ENCODE measurements around the gene CHERP.
"Not testable (repeated sequence)": the region's sequence is repeated elsewhere in the genome, so short reads cannot be mapped to it uniquely, and the experiment has no call there.

The CHERP gene

GRCh38 chr19:16576690-16577530 lies 34.7 kb upstream of the CHERP start:
- DNase-seq: no peak

DNA sequence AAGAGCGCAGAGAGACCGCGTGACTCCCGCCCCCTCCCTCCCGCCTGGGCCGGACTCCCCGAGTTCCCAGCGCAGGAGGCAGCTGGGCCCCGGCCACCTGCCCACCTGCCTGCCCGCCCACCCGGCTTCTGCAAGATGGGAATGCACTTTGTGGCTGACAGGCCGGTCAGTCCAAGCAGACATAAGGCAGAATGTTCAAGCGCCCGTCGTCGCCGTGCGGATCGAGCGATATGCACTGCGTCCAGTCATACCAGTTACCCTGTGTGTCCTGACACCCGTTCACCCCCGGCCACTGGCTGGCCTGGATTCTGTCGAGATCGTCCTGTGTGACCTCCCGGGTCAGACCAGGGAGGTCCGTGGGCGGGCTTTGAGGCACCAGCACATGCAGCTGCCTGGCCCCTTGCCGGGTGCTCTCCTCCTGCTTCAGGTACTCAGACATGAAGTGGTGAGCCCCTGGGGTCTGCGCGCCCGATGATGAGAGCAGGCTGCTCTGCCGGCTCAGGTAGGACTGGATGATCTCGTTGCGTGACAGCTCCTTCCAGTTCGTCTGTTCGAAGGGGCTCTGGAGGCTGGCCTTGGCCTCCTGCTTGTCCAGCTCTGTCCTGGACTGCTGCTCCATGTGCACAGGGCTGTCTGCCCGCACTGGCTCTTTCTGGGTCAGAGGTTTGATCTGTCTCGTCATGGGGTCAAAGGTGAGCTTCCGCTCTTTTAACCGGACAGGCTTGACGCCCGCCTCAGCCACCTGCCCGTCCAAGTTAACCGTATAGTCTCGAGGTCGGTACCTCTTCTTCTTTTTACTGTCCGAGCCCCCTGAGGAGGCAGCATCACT lies 33.8 kb upstream of the CHERP start:
- no peak for DNase-seq

- no peak for DNase-seq
Measured at GRCh38 chr19:16575282-16575681, 33.0 kb upstream of the CHERP start.

DNA sequence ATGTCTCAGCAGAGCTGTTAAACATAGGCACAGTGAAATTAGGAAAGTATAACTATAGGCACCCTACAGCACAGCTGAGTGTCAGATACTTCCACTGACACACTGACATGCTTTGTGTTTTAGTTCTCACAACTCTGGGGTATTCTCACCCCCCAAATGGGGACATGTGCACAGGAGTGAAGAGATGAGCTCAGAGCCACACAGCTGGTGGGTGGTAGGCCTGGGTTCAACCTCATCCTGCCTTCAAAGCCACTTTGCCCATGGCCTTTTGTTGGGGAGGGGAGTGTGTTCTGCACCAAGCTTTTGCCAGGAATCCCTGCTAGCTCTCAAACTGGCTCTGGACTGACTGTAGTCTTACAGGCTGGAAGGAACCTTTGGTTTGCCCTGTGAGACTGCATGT lies 31.7 kb upstream of the CHERP start:
- no peak for DNase-seq

- DNase-seq: no peak
Measured at GRCh38 chr19:16573296-16573695, 31.1 kb upstream of the CHERP start.

- peak; percentile 83 for DNase-seq
Measured at GRCh38 chr19:16572332-16573211, 30.3 kb upstream of the CHERP start, which contains the start of gene SLC35E1. SLC35E1 (minus strand) TSS chr19:16572415; CDS start chr19:16572364, 51 bp downstream.

DNA sequence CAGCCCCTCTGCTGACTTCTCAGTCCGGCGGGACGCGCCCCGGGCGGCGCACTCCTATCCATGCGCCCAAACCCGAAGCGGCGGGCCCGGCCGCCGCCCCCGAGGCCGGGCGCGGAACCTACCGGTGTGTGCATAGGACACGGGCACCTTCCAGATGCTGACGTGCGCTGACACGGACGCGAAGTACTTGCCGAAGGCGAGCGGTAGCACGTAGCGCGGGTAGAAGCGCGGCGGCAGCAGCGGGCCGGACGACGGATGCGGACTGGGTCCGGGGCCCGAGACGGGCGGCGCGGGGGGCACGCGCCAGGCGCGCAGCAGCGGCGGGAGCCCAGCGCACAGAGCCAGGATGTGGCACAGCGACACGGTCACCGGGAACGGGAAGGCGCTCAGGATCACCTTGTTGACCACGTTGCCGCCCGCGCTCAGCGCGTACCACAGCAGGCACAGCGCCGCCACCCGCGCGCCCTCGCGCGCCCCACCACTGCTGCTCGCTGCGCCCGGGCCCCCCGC lies 29.6 kb upstream of the CHERP start:
- no peak for DNase-seq

DNA sequence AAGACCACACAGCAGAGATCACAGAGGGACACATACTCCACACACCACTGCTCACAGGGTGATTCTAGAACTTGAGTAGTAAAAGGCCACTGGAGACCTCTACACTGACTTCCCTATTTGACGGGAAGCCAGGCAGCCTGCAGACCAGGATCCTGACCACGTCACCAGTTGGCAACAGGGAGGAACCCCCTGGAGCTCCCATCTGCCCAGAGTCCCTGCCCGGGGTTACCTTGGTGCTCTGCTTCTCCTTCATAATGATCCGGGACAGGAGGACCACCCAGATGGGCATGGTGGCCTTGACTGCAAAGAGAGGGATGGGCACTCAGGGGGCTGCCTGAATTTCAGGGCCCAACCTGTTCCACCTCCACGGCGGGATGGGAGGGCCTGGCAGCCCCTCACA lies 29.0 kb upstream of the CHERP start:
- DNase-seq: peak; percentile 46

- DNase-seq: no peak
Measured at GRCh38 chr19:16569609-16570320, 27.5 kb upstream of the CHERP start.

DNA sequence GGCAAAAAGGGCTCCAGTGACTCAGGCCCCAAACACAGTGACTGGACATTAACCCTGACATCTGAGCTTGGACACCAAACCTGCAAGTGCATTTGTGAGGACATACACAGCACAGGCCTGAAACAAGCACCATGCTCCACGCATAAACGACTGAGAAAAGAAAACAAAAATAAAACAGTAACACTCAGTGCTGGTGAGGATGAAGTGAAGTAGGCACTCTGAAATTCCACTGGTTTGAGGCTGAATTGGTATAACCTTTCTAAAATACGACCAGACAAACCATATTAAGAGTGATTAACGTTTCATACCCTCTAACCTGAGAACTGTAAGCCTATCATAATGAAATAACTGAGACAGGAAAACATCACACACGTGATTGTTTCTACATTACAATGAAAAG lies 24.5 kb upstream of the CHERP start:
- no peak for DNase-seq

- peak; percentile 86 for DNase-seq
Measured at GRCh38 chr19:16566161-16566560, 23.9 kb upstream of the CHERP start.

DNA sequence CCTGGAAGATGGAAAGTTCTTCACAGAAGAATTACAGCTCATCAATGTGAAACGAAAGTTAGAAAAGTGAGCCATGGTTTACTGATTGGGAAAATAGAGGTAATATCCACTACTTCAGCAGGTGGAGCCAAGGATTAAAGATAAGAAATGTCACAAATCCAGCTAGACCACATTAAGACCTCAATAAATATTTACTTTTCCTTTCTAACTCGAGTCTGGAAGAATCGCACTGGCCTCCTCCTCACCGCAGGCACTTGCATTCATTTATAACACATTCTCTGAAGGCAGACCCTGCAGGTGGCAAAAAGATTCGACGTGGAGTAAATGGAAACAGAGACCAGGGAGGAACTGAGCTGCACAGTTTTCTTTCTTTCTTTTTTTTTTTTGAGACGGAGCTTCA lies 22.6 kb upstream of the CHERP start:
- no peak for DNase-seq

DNA sequence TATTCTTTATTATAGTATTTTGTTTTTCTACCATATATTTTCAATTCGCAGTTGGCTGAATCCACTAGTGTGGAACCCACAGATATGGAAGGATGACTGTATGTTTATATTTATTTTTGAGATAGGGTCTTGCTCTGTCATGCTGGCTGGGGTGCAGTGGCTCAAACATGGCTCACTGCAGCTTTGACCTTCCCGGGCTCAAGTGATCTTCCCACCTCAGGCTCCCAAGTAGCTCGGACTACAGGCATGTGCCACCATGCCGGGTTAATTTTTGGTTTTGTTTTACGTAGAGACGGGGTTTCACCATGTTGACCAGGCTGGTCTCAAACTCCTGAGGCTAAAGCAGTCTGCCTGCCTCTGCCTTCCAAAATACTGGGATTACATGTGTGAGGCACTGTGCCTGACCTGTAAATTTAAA lies 20.4 kb upstream of the CHERP start:
- DNase-seq: no peak

DNA sequence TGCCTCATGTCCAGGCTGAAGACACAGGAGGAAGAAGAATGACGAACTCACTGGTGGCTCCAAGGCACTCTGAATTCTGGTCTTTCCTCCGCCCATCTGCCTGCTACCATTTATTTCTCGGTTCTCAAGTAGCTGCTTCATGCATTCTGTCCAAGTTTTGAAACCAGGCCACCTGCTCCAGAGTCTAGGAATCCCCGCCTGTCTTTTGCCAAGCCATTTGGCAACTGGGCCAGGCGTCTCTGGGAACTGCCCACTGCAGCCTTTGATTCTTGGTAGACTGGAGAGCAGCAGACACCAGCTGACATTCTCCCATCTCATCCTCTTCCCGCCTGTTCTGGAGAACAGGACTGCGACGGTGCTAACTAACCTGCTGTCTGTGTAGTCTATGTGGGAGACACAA lies 19.1 kb upstream of the CHERP start:
- DNase-seq: no peak

DNA sequence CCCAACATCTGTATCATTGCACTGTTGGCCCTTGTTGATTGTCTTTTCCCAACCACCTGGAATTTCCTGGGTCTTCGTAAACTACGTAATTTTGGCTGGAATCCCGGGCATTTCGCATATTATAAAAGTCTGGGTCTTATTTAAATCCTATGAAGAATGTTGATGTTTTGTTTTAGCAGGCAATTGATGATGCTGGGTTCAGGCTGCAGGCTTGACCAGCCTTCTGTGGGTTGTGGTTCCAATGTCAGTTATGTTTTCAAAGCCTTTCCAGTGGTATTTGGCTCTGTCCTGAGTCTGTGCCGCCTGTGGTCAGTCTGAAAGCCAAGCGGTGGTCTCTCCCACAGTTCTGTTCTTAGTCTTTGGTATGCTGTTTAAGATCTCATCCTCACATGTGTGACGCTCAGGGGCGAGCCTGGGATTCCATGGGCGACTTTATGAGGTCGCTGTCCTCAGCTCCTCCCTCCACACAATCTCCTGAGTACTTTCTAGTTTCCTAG lies 17.6 kb upstream of the CHERP start:
- no peak for DNase-seq

DNA sequence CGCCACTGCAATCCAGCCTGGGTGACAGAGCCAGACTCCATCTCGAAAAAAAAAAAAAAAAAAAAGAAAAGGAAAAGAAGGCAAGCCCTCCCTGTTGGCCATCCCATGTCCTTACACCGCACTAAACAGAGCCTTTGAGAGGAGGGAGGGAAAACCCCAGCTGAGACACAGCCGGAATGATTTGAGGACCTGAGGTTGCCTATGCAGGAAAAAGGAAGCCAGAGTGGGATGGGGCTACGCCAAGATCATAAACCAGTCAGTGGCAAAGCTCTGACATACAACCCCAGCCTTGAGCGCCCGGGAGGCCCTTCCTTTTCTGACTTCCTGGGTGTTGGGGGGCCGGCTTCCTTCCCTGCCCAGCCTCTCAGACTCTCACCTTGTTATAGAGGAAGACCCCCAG lies 12.5 kb upstream of the CHERP start:
- peak; percentile 38 for DNase-seq

GRCh38 chr19:16551902-16552301 lies 9.7 kb upstream of the CHERP start:
- DNase-seq: not testable (repeated sequence)

DNA sequence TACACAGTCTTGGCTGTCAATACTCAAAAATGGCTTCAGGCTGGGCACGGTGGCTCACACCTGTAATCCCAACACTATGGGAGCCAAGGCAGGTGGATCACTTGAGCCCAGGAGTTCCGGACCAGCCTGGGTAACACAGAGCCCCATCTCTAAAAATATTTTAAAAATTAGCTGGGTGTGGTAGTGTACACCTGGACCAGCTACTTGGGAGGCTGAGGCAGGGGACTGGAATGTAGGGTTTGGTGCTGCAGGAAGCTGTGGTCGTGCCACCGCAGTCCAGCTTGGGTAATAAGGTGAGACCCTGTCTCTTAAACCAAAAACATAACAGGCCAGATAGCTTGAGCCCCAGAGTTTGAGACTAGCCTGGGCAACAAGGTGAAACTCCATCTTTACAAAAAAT lies 6.7 kb upstream of the CHERP start:
- no peak for DNase-seq

DNA sequence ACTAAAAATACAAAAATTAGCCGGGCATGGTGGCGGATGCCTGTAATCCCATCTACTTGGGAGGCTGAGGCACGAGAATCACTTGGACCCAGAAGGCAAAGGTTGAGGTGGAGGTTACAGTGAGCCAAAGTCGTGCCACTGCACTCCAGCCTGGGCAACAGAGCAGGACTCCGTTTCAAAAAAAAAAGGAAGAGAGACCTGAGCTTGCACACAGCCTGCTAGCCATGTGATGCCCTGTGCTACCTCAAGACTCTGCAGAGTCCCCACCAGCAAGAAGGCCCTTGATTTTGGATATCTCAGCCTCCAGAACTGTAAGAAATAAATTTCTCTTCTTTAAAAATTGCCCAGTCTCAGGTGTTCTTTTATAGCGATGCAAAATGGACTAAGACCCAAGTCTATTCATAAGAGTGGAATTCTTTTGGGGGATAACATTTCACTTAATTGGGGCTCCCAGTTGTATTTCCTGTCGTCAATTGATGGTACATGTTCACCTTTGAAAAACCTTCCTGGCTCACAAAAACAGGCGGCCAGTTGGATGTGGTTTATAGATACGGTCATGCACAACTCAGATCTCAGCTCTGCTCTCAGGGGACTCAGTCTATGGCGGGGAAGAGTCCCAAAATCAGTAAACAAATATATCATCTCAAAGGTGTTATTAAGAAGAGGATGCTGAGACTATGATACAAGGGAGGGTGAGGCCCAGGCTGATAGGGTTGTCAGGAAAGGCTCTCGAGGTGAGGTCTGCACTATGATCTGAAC lies 2.4 kb upstream of the CHERP start:
- DNase-seq: no peak

- DNase-seq: not testable (repeated sequence)
Measured at GRCh38 chr19:16543734-16544133, 1.5 kb upstream of the CHERP start.

GRCh38 chr19:16542910-16543472 lies 754 bp upstream of the CHERP start:
- no peak for DNase-seq

Measured in GF-D8 (cell line).